Duodenal mucosa (tissue), 2 donors: ENCODE data around the gene GABRB3.

Experiments used
- H3K27ac ChIP-seq: one replicate; pipeline ENCODE4 v1.7.0; 2013; ENCODE audit warnings: low read depth, low read length
- H3K27me3 ChIP-seq, 2 donors: one replicate each; pipeline ENCODE4 v1.7.0; 2013; ENCODE audit warnings: low read length in 2 of 2, control low read depth in 1 of 2; ENCODE audit not compliant: insufficient read depth in 2 of 2, control insufficient read depth in 1 of 2
- H3K36me3 ChIP-seq, 2 donors: one replicate each; pipeline ENCODE4 v1.7.0; 2013; ENCODE audit warnings: low read length in 2 of 2, control low read depth in 1 of 2; ENCODE audit not compliant: insufficient read depth in 2 of 2, control insufficient read depth in 1 of 2
- H3K4me1 ChIP-seq, 2 donors: one replicate each; pipeline ENCODE4 v1.7.0; 2013; ENCODE audit warnings: low read length in 2 of 2, control low read depth in 1 of 2; ENCODE audit not compliant: insufficient read depth in 2 of 2, control insufficient read depth in 1 of 2
- H3K4me3 ChIP-seq, 2 donors: one replicate each; pipeline ENCODE4 v1.7.0; 2013; ENCODE audit warnings: low read length in 2 of 2, low read depth in 1 of 2
- H3K9ac ChIP-seq, 2 donors: one replicate each; pipeline ENCODE4 v1.7.0; 2013; ENCODE audit warnings: low read length in 2 of 2, low read depth in 1 of 2
- H3K9me3 ChIP-seq, 2 donors: one replicate each; pipeline ENCODE4 v1.7.0; 2013; ENCODE audit warnings: low read length in 2 of 2, control low read depth in 1 of 2; ENCODE audit not compliant: control insufficient read depth in 1 of 2

The GABRB3 gene

GRCh38 chr15:26773067-26773877 is 406 bp upstream of the GABRB3 start:
- no peak overlapping the region for H3K4me3 ChIP-seq

DNA sequence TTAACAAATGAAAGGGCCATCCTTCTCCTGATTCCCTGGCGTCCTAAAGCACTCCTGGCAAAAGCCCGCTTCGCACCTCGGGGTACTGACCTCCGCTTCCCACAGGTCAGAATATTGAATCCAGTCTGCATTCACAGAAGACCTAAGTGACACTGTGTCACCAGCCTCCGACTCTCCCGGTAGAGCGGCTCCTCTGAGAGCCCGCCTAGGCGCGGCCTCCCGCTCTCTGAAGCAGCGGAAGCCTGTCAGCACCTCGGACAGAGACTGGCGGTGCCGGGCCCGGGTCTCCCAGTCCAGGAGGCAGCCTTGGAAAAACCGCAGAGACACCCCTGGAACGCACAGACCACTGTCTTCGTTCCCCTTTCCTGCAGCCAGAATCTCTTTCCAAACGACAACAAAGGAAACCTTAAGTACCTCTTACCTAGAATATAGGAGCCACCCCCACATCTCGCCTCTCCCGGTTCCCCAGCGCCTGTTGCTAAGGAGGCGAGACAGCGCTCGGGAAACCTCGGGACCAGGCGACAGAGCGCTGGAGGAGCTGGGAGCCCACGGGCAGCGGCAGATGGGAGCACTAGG is 1.2 kb downstream of the GABRB3 start:
- H3K27me3 ChIP-seq: peaks cover 0 to 6% of the 10 kb centered on the region in 2 donors
- no peak overlapping the region for H3K27ac ChIP-seq
- H3K9ac ChIP-seq: no peak overlapping the region
- H3K9me3 ChIP-seq: no peaks in the 10 kb centered on the region
- H3K36me3 ChIP-seq: no peaks in the 10 kb centered on the region
- no peaks in the 10 kb centered on the region for H3K4me1 ChIP-seq
- H3K4me3 ChIP-seq: no peak overlapping the region

More at GRCh38 chr15:26773067-26773877, 406 bp upstream of the GABRB3 start:
- Histone ChIP-seq H3K4me1 (no peaks in the 10 kb centered on the region), H3K9me3 (no peaks in the 10 kb centered on the region), H3K27me3 (peaks cover 0 to 6% of the 10 kb centered on the region in 2 donors), H3K27ac (no peak overlapping the region), H3K36me3 (no peaks in the 10 kb centered on the region), H3K9ac (no peak overlapping the region)

DNA sequence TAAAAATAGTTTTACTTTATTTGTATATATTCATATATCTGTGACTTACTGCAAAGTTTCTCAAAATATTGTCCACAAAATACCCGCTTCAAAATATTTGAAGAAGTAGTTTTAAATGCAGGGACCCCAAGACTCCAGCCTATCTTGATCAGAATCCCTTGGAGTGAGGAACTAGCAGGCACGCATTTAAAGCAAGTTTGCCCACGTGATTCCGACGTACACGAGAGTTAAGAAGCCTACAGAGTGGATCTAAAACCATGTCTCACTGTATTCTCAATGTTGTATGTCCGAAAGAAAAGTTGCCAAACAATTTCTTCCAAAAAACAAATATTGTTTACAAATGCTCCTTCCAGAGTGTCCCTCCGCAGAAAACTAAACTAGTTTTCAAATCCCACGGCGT is 1.7 kb downstream of the GABRB3 start:
- Histone ChIP-seq H3K4me3 (no peak overlapping the region), H3K27ac (no peak overlapping the region), H3K9ac (no peak overlapping the region), H3K4me1 (no peaks in the 10 kb centered on the region), H3K9me3 (no peaks in the 10 kb centered on the region), H3K36me3 (no peaks in the 10 kb centered on the region), H3K27me3 (peaks cover 0 to 6% of the 10 kb centered on the region in 2 donors)

DNA sequence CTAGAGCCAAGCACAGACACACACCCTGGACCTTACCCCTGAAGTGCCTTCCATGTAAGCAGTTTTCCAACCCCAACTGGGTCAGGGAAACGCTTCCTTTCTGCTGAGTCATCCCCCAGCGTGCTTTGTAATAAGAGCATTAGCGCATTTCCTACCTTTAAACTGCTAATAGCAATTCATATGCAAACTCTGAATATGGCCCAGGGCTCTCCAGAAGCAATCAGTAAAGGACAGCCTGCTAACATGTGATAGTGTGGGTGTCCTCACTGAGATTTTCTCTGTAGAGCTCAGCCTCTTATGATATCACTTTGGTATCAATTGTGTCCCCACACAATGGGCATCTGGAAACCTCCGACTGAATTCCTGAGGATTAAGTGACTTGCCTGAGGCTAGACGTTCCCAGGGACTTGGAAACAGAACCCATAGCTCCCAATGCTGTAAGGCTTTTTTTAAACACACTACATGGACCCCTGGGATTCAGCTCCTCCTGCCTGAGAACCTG is 5.6 kb downstream of the GABRB3 start:
- no peaks in the 10 kb centered on the region for H3K4me1 ChIP-seq
- no peak overlapping the region for H3K27ac ChIP-seq
- H3K9ac ChIP-seq: no peak overlapping the region
- H3K36me3 ChIP-seq: no peaks in the 10 kb centered on the region
- H3K4me3 ChIP-seq: no peak overlapping the region
- H3K9me3 ChIP-seq: peaks cover 4 to 5% of the 10 kb centered on the region in 2 donors
- no peaks in the 10 kb centered on the region for H3K27me3 ChIP-seq

DNA sequence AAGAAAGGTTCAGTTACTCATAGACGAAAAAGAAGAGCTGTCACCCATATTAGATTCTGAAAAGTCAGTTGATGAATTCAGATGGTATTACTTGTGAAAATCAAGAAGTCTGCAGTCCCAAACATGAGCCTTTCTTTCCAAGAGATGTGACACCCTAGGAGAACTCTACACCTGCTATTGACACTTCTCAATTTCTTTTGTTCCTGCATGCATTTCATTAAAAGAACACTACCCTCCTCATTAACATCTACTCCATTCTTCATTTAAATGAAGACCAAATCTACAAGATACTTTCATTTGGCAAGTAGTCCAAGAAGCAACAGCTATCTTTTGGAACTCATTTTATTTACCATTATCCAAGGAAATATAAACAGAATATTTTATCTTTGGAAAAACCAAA is 6.6 kb downstream of the GABRB3 start:
- Histone ChIP-seq H3K9ac (no peak overlapping the region), H3K9me3 (peaks cover 4 to 5% of the 10 kb centered on the region in 2 donors), H3K27ac (no peak overlapping the region), H3K36me3 (no peaks in the 10 kb centered on the region), H3K4me3 (no peak overlapping the region), H3K27me3 (no peaks in the 10 kb centered on the region), H3K4me1 (no peaks in the 10 kb centered on the region)

GRCh38 chr15:26759986-26760385 is 12.9 kb downstream of the GABRB3 start:
- no peak overlapping the region for H3K9ac ChIP-seq
- H3K27me3 ChIP-seq: no peaks in the 10 kb centered on the region
- H3K9me3 ChIP-seq: peaks cover 4 to 12% of the 10 kb centered on the region in 2 donors
- H3K36me3 ChIP-seq: no peaks in the 10 kb centered on the region
- H3K27ac ChIP-seq: no peak overlapping the region
- no peaks in the 10 kb centered on the region for H3K4me1 ChIP-seq
- no peak overlapping the region for H3K4me3 ChIP-seq

- Histone ChIP-seq H3K27me3 (no peaks in the 10 kb centered on the region), H3K9me3 (peaks cover 3 to 12% of the 10 kb centered on the region in 2 donors), H3K9ac (no peak overlapping the region), H3K4me1 (no peaks in the 10 kb centered on the region), H3K4me3 (no peak overlapping the region), H3K36me3 (no peaks in the 10 kb centered on the region), H3K27ac (no peak overlapping the region)
Measured at GRCh38 chr15:26758079-26758478, 14.8 kb downstream of the GABRB3 start.

GRCh38 chr15:26757141-26757540 is 15.7 kb downstream of the GABRB3 start:
- no peaks in the 10 kb centered on the region for H3K27me3 ChIP-seq
- H3K4me1 ChIP-seq: no peaks in the 10 kb centered on the region
- no peaks in the 10 kb centered on the region for H3K36me3 ChIP-seq
- H3K27ac ChIP-seq: no peak overlapping the region
- peaks cover 0 to 11% of the 10 kb centered on the region in 2 donors for H3K9me3 ChIP-seq
- H3K9ac ChIP-seq: no peak overlapping the region
- no peak overlapping the region for H3K4me3 ChIP-seq

GRCh38 chr15:26744894-26745293 is 28.0 kb downstream of the GABRB3 start:
- Histone ChIP-seq H3K9me3 (peaks cover 12 to 16% of the 10 kb centered on the region in 2 donors), H3K4me3 (no peak overlapping the region), H3K9ac (no peak overlapping the region), H3K4me1 (no peaks in the 10 kb centered on the region), H3K27me3 (no peaks in the 10 kb centered on the region), H3K36me3 (no peaks in the 10 kb centered on the region), H3K27ac (no peak overlapping the region)

GRCh38 chr15:26739791-26740190 is 33.1 kb downstream of the GABRB3 start:
- no peaks in the 10 kb centered on the region for H3K36me3 ChIP-seq
- H3K4me1 ChIP-seq: no peaks in the 10 kb centered on the region
- no peaks in the 10 kb centered on the region for H3K27me3 ChIP-seq
- H3K9me3 ChIP-seq: peaks cover 23 to 25% of the 10 kb centered on the region in 2 donors
- no peak overlapping the region for H3K4me3 ChIP-seq
- no peak overlapping the region for H3K9ac ChIP-seq
- no peak overlapping the region for H3K27ac ChIP-seq
